Common myeloid progenitor, CD34-positive (primary cell): ENCODE measurements around the gene CLK4. TPM values are rescaled to one million over a fixed set of nuclear protein-coding genes. Genes with fewer than 3 reads are reported as not detected.
A peak's percentile ranks its signal among the peaks of the same experiment; 100 is the strongest.

Experiments
- CTCF ChIA-PET: fragments of 350-600 bp; sonication (Branson Sonifier 250); formaldehyde crosslinking; loops from one replicate; lab custom pipeline; 2021; ENCODE audit warnings: antibody characterized with exemption; lab: Charles Lee
- POLR2A ChIA-PET: fragments of 350-600 bp; sonication (Branson Sonifier 250); formaldehyde crosslinking; loops from one replicate; lab custom pipeline; 2021; ENCODE audit warnings: antibody characterized with exemption; lab: Charles Lee
- DNase-seq, 3 donors: peaks; one replicate each; pipeline versions ENCODE4 v3.0.0 to v3.0.0-alpha.2; 2013
- H3K27ac ChIP-seq, 2 experiments: 1 replicate in 1 of 2; 2 replicates in 1 of 2; pipeline ENCODE4 v1.7.0; 2013; ENCODE audit warnings: inconsistent platforms in 2 of 2, low read length in 2 of 2, mild to moderate bottlenecking in 2 of 2, low read depth in 1 of 2, moderate library complexity in 1 of 2; ENCODE audit not compliant: severe bottlenecking in 2 of 2, insufficient read depth in 1 of 2, poor library complexity in 1 of 2
- H3K27me3 ChIP-seq, 5 experiments: replicated peaks in 2 of 5; 1 replicate in 3 of 5; 2 replicates in 2 of 5; pipeline versions ENCODE4 v1.6.1 to v1.7.0; 2013; ENCODE audit warnings: low read length in 4 of 5, mild to moderate bottlenecking in 2 of 5, moderate library complexity in 2 of 5, inconsistent platforms in 1 of 5; ENCODE audit not compliant: insufficient read depth in 5 of 5, control insufficient read depth in 4 of 5
- H3K36me3 ChIP-seq, 4 experiments: 1 replicate in 2 of 4; 2 replicates in 2 of 4; pipeline versions ENCODE4 v1.6.1 to v1.7.0; 2013; ENCODE audit warnings: low read length in 3 of 4, control low read depth in 1 of 4, mild to moderate bottlenecking in 1 of 4; ENCODE audit not compliant: control insufficient read depth in 4 of 4, insufficient read depth in 4 of 4
- H3K4me1 ChIP-seq, 4 experiments: 1 replicate in 3 of 4; 2 replicates in 1 of 4; pipeline versions ENCODE4 v1.6.1 to v1.7.1; 2013; ENCODE audit warnings: low read length in 3 of 4, mild to moderate bottlenecking in 3 of 4, control low read depth in 1 of 4, inconsistent platforms in 1 of 4, moderate library complexity in 1 of 4; ENCODE audit not compliant: control insufficient read depth in 4 of 4, insufficient read depth in 4 of 4; ENCODE audit errors: control extremely low read depth in 1 of 4
- H3K4me3 ChIP-seq, 7 experiments: 1 replicate in 4 of 7; 2 replicates in 3 of 7; pipeline versions ENCODE4 v1.5.1 to v1.7.0; 2013; ENCODE audit warnings: mild to moderate bottlenecking in 7 of 7, low read length in 6 of 7, moderate library complexity in 6 of 7, inconsistent platforms in 2 of 7, low read depth in 2 of 7, control low read depth in 1 of 7; ENCODE audit not compliant: insufficient read depth in 4 of 7, control insufficient read depth in 1 of 7; ENCODE audit errors: extremely low read depth in 1 of 7
- H3K9me3 ChIP-seq, 5 experiments: 1 replicate in 4 of 5; 2 replicates in 1 of 5; pipeline versions ENCODE4 v1.6.1 to v1.7.1; 2013; ENCODE audit warnings: low read length in 4 of 5, mild to moderate bottlenecking in 2 of 5, inconsistent platforms in 1 of 5, low read depth in 1 of 5, moderate library complexity in 1 of 5; ENCODE audit not compliant: control insufficient read depth in 4 of 5, insufficient read depth in 2 of 5; ENCODE audit errors: control extremely low read depth in 1 of 5
- WGBS: methylation state at CpG from one replicate; pipeline ENCODE4 v1.1.5; 2013; ENCODE audit not compliant: insufficient coverage; 5-methylcytosine and 5-hydroxymethylcytosine counted together
- polyA plus RNA-seq: library from polyadenylated mRNA; unstranded; fragments of 120-200 nt; gene quantifications from one replicate; pipeline ENCODE4 v1.2.1, GENCODE V29; 2013

The CLK4 gene
- polyA plus RNA-seq, result 50.1 TPM

- Histone ChIP-seq H3K27me3 (no peaks in the 10 kb centered on the region), H3K27ac (peak within 1 kb of the TSS; percentile 93 to 96), H3K4me1 (peaks cover 12 to 19% (median 14%) of the 10 kb centered on the region in 4 experiments), H3K4me3 (peak within 1 kb of the TSS; percentile 81 to 99 (median 98)), H3K36me3 (peaks cover 0 to 15% (median 9%) of the 10 kb centered on the region in 4 experiments), H3K9me3 (no peaks in the 10 kb centered on the region)
- ChIA-PET POLR2A (no interaction called here), CTCF (interaction anchor here (1.5 kb wide), 1 partner anchor 14 kb away, joined by 7 read pairs; no protein-coding TSS in a partner anchor)
- DNase-seq, result peak; percentile 95 to 98 (median 96)
- under 1% methylated on average over 48 of the region's 79 CpGs for WGBS
Measured at GRCh38 chr5:178626484-178627258, at the start of gene CLK4. CLK4 (minus strand) TSS chr5:178627050; CDS start chr5:178623416, 3,634 bp downstream.

GRCh38 chr5:178675922-178676321 is 49.1 kb upstream of the CLK4 start:
- Histone ChIP-seq H3K27me3 (peaks cover 0 to 5% (median 0%) of the 10 kb centered on the region in 5 experiments), H3K36me3 (no peaks in the 10 kb centered on the region), H3K4me1 (no peaks in the 10 kb centered on the region), H3K9me3 (peaks cover 0 to 2% (median 0%) of the 10 kb centered on the region in 5 experiments), H3K27ac (no peak overlapping the region), H3K4me3 (no peak overlapping the region)
- POLR2A ChIA-PET, result no interaction called here
- WGBS, result 100% methylated on average over 2 of the region's 3 CpGs
- no peak for DNase-seq
- CTCF ChIA-PET, result no interaction called here

- no peak for DNase-seq
- CTCF ChIA-PET, result no interaction called here
- H3K4me3 ChIP-seq, result no peak overlapping the region
- peaks cover 0 to 11% (median 4%) of the 10 kb centered on the region in 5 experiments for H3K27me3 ChIP-seq
- no peaks in the 10 kb centered on the region for H3K36me3 ChIP-seq
- no peaks in the 10 kb centered on the region for H3K4me1 ChIP-seq
- no peaks in the 10 kb centered on the region for H3K9me3 ChIP-seq
- POLR2A ChIA-PET, result no interaction called here
- H3K27ac ChIP-seq, result no peak overlapping the region
Measured at GRCh38 chr5:178674334-178674733, 47.5 kb upstream of the CLK4 start.

GRCh38 chr5:178673801-178674295 is 47.0 kb upstream of the CLK4 start:
- Histone ChIP-seq H3K4me3 (no peak overlapping the region), H3K27ac (no peak overlapping the region), H3K27me3 (peaks cover 0 to 11% (median 4%) of the 10 kb centered on the region in 5 experiments), H3K4me1 (no peaks in the 10 kb centered on the region), H3K36me3 (no peaks in the 10 kb centered on the region), H3K9me3 (no peaks in the 10 kb centered on the region)
- ChIA-PET CTCF (no interaction called here), POLR2A (no interaction called here)
- 96% methylated on average over 9 of the region's 10 CpGs for WGBS
- DNase-seq, result no peak

GRCh38 chr5:178672630-178673029 is 45.8 kb upstream of the CLK4 start:
- H3K27ac ChIP-seq, result no peak overlapping the region
- 94% methylated on average over 4 of the region's 4 CpGs for WGBS
- H3K36me3 ChIP-seq, result no peaks in the 10 kb centered on the region
- DNase-seq, result no peak
- H3K4me3 ChIP-seq, result no peak overlapping the region
- H3K9me3 ChIP-seq, result peaks cover 0 to 2% (median 0%) of the 10 kb centered on the region in 5 experiments
- H3K27me3 ChIP-seq, result peaks cover 0 to 11% (median 4%) of the 10 kb centered on the region in 5 experiments
- H3K4me1 ChIP-seq, result no peaks in the 10 kb centered on the region
- CTCF ChIA-PET, result no interaction called here
- POLR2A ChIA-PET, result no interaction called here

- ChIA-PET POLR2A (no interaction called here), CTCF (no interaction called here)
- no peak for DNase-seq
- Histone ChIP-seq H3K4me1 (no peaks in the 10 kb centered on the region), H3K27me3 (peaks cover 0 to 11% (median 4%) of the 10 kb centered on the region in 5 experiments), H3K27ac (no peak overlapping the region), H3K4me3 (no peak overlapping the region), H3K9me3 (peaks cover 0 to 2% (median 0%) of the 10 kb centered on the region in 5 experiments), H3K36me3 (no peaks in the 10 kb centered on the region)
- 83% methylated on average over 6 of the region's 7 CpGs for WGBS
Measured at GRCh38 chr5:178671602-178672144, 44.8 kb upstream of the CLK4 start.

GRCh38 chr5:178670351-178670885 is 43.6 kb upstream of the CLK4 start:
- ChIA-PET CTCF (no interaction called here), POLR2A (no interaction called here)
- H3K36me3 ChIP-seq, result no peaks in the 10 kb centered on the region
- no peak overlapping the region for H3K4me3 ChIP-seq
- no peak overlapping the region for H3K27ac ChIP-seq
- peaks cover 0 to 2% (median 0%) of the 10 kb centered on the region in 5 experiments for H3K9me3 ChIP-seq
- no peaks in the 10 kb centered on the region for H3K4me1 ChIP-seq
- H3K27me3 ChIP-seq, result peaks cover 0 to 11% (median 4%) of the 10 kb centered on the region in 5 experiments
- WGBS, result 94% methylated on average over 8 of the region's 10 CpGs
- DNase-seq, result no peak
